GM23248 (cell line): ENCODE results near the gene MVB12B.

ENCODE experiments used
- EZH2 ChIP-seq: fragments of 200-600 bp; sonication (generic); IDR thresholded peaks from 2 replicates; pipeline ENCODE4 v1.6.1; 2018; ENCODE audit warnings: antibody characterized with exemption, mild to moderate bottlenecking; ENCODE audit not compliant: insufficient read depth, poor library complexity, severe bottlenecking
- EZH2phosphoT487 ChIP-seq: fragments of 200-600 bp; sonication (generic); IDR thresholded peaks from 2 replicates; pipeline ENCODE4 v1.6.1; 2018; ENCODE audit warnings: antibody characterized with exemption, moderate library complexity, mild to moderate bottlenecking, low read depth; ENCODE audit not compliant: insufficient read depth

DNA sequence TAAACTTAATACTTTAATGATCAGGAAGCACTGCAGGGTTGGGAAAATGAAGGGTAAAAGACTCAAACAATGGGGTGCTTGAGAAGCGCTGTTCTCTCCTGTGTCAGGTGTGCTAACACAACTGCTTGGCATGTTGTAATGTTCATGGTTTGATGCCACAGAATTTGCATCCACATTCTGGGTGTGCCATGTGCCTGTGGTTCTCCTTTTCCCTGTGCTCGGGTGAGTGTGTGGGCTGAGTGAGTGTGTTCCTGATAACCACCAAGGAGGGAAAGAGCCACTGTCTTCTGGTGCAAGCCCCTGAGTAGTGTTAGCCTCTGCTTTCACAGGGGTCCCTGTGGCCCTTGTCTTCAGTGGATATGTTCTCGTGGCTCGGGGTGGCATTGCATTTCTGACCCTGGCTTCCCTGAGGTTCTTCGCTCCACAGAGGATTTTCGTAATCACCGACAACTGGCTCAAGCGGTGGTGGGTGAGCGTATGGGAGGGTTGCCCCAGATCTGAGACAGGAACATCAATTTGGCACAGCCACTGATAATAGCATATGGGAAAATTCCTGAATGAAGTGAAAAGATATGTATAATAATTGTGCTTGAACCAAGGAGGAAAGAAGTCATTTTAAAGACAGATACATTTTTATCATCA, 102.0 kb downstream of the MVB12B start:
- no peak for TF ChIP-seq EZH2
- no peak for TF ChIP-seq EZH2phosphoT487
